OCI-LY3 (cell line): ENCODE results near the gene TNFRSF21.
A peak's percentile ranks its signal among the peaks of the same experiment; 100 is the strongest.
"Not testable (repeated sequence)": the region's sequence is repeated elsewhere in the genome, so short reads cannot be mapped to it uniquely, and the experiment has no call there.

Experiments
- H2AFZ ChIP-seq: fragments of 200-600, 300-600 bp; shearing (Covaris generic); 2 replicates; pipeline ENCODE4 v1.6.0; 2014; ENCODE audit warnings: antibody characterized with exemption, low read depth, low read length
- H3K27ac ChIP-seq: fragments of 200-600, 300-600 bp; sonication (generic); 2 replicates; pipeline ENCODE4 v1.5.1; 2014; ENCODE audit warnings: mild to moderate bottlenecking, low read length, moderate library complexity, mixed read lengths
- H3K27me3 ChIP-seq: fragments of 200-600, 300-600 bp; sonication (generic); 2 replicates; pipeline ENCODE4 v1.6.1; 2014; ENCODE audit warnings: low read depth, low read length, mixed read lengths
- H3K36me3 ChIP-seq: fragments of 200-600, 300-600 bp; sonication (generic); replicated peaks from 2 replicates; pipeline ENCODE3; 2014; ENCODE audit warnings: low read depth, low read length, mixed read lengths
- H3K4me1 ChIP-seq: fragments of 300-600, 200-600 bp; sonication (generic); 2 replicates; pipeline ENCODE4 v1.6.1; 2014; ENCODE audit warnings: low read length, mixed read lengths
- H3K4me2 ChIP-seq: fragments of 200-600, 300-600 bp; sonication (generic); 2 replicates; pipeline ENCODE4 v1.6.1; 2014; ENCODE audit warnings: low read length, mixed read lengths
- H3K4me3 ChIP-seq: fragments of 300-600, 200-600 bp; sonication (generic); 2 replicates; pipeline ENCODE4 v1.5.1; 2014; ENCODE audit warnings: antibody characterized with exemption, mild to moderate bottlenecking, low read length, moderate library complexity
- H3K79me2 ChIP-seq: fragments of 300-600, 200-600 bp; shearing (Covaris generic); 2 replicates; pipeline ENCODE4 v1.6.1; 2014; ENCODE audit warnings: mild to moderate bottlenecking, low read length, mixed read lengths
- H3K9ac ChIP-seq: fragments of 300-600, 200-600 bp; shearing (Covaris generic); 2 replicates; pipeline ENCODE4 v1.6.0; 2014; ENCODE audit warnings: mild to moderate bottlenecking, low read length, moderate library complexity
- H3K9me3 ChIP-seq: fragments of 200-600, 300-600 bp; shearing (Covaris generic); 2 replicates; pipeline ENCODE4 v1.6.1; 2014; ENCODE audit warnings: low read length, mixed read lengths; ENCODE audit not compliant: insufficient read depth
- H4K20me1 ChIP-seq: fragments of 200-600, 300-600 bp; sonication (generic); 2 replicates; pipeline ENCODE4 v1.6.1; 2016; ENCODE audit warnings: low read length, mixed read lengths; ENCODE audit not compliant: insufficient read depth
- CTCF ChIP-seq: fragments of 200-600, 300-600 bp; sonication (generic); IDR thresholded peaks from 2 replicates; pipeline ENCODE4 v1.5.1; 2014; ENCODE audit warnings: antibody characterized with exemption, low read length, low read depth
- EZH2phosphoT487 ChIP-seq: fragments of 200-600 bp; shearing (Covaris generic); IDR thresholded peaks from 2 replicates; pipeline ENCODE4 v1.6.1; 2018; ENCODE audit warnings: antibody characterized with exemption, mixed run types, low read depth

The TNFRSF21 gene

GRCh38 chr6:47319382-47319781, 9.7 kb upstream of the TNFRSF21 start:
- TF ChIP-seq CTCF, result no peak
- TF ChIP-seq EZH2phosphoT487, result no peak

GRCh38 chr6:47318236-47318989, 8.7 kb upstream of the TNFRSF21 start:
- Histone ChIP-seq H3K4me1 (no peaks in the 10 kb centered on the region), H3K27ac (no peak overlapping the region), H3K4me3 (no peak overlapping the region), H3K9ac (no peak overlapping the region), H3K4me2 (no peak overlapping the region), H3K9me3 (no peaks in the 10 kb centered on the region), H3K36me3 (no peaks in the 10 kb centered on the region), H3K79me2 (no peaks in the 10 kb centered on the region), H3K27me3 (no peaks in the 10 kb centered on the region), H4K20me1 (no peaks in the 10 kb centered on the region), H2AFZ (no peak overlapping the region)
- no peak for TF ChIP-seq CTCF
- TF ChIP-seq EZH2phosphoT487, result no peak

More at GRCh38 chr6:47319382-47319781, 9.7 kb upstream of the TNFRSF21 start:
- Histone ChIP-seq H3K27ac (no peak overlapping the region), H3K36me3 (no peaks in the 10 kb centered on the region), H3K79me2 (no peaks in the 10 kb centered on the region), H3K4me3 (no peak overlapping the region), H3K4me2 (no peak overlapping the region), H3K9ac (no peak overlapping the region), H3K27me3 (no peaks in the 10 kb centered on the region; the same call in 1 of the 2 replicates), H3K9me3 (no peaks in the 10 kb centered on the region), H2AFZ (no peak overlapping the region), H3K4me1 (no peaks in the 10 kb centered on the region), H4K20me1 (no peaks in the 10 kb centered on the region)

GRCh38 chr6:47315181-47315580, 5.5 kb upstream of the TNFRSF21 start:
- not testable (repeated sequence) for H3K27me3 ChIP-seq, H3K79me2 ChIP-seq, H2AFZ ChIP-seq, H3K4me2 ChIP-seq, H3K4me3 ChIP-seq, H3K4me1 ChIP-seq, H3K36me3 ChIP-seq, H4K20me1 ChIP-seq, H3K27ac ChIP-seq, H3K9ac ChIP-seq, H3K9me3 ChIP-seq

- Histone ChIP-seq H3K27ac (no peak overlapping the region), H3K4me3 (peak overlapping the region; percentile 90), H3K79me2 (peaks cover 40% of the 10 kb centered on the region), H3K9me3 (no peaks in the 10 kb centered on the region), H3K27me3 (no peaks in the 10 kb centered on the region), H2AFZ (peak overlapping the region; percentile 55), H4K20me1 (no peaks in the 10 kb centered on the region), H3K4me1 (peaks cover 17% of the 10 kb centered on the region), H3K9ac (peak overlapping the region; percentile 44), H3K36me3 (no peaks in the 10 kb centered on the region), H3K4me2 (peak overlapping the region; percentile 93)
- TF ChIP-seq EZH2phosphoT487 (no peak), CTCF (no peak)
Measured at GRCh38 chr6:47310131-47310480, 401 bp upstream of the TNFRSF21 start.
